GM18502 (cell line): Measurements from ENCODE around the gene DPP4.
A peak's percentile ranks its signal among the peaks of the same experiment; 100 is the strongest.

Experiments
- ATAC-seq: cut with Tn5 transposase; IDR thresholded peaks from one replicate; pipeline ENCODE4 v1.9.1; 2021; ENCODE audit warnings: mild to moderate bottlenecking; ENCODE audit not compliant: unreplicated experiment, poor library complexity

DPP4 gene

GRCh38 chr2:162073888-162074631 lies at the start of gene DPP4:
TSS of gene DPP4 (minus strand) at chr2:162074215. CDS start at chr2:162073981, 234 bp downstream.
- ATAC-seq = peak; percentile 88

- no peak for ATAC-seq
These were observed 44.4 kb upstream of the DPP4 start for GRCh38 chr2:162118166-162119031.

DNA sequence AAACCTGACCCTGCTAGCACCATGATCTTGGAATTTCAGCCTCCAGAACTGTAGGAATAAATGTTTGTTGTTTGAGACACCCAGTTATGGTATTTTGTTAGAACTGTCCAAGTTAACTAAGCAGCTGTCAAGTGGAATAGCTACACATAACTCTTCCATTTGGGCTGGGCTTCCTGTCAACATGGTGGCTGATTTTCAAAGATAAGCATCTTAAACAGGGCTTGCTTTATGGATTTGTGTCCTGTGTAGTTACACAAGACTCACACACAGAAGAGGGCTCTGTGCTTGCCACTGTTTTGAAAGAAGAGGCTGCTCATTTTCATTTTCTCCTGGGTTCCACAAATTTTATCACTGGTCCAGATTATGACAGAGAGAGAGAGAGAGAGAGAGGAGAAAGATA lies 42.3 kb upstream of the DPP4 start:
- ATAC-seq = no peak

DNA sequence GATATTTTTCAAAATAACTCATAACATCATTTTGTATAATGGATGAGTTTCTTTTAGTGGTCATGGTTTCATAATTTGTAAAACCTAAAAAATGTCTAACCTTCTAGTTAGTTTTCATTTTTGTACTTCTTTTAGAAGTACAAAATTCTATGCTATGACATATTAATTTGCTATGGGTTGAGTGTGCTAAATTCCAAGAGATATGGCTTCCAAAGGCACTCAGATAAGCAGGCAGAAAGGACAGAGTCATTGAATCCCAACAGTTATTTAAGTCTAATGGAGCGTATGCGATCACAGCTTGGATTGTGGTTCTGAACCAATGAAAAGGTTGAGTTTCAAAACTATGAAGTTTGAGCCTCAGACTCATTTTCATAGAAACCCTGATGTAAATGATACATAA lies 41.1 kb upstream of the DPP4 start:
- no peak for ATAC-seq

DNA sequence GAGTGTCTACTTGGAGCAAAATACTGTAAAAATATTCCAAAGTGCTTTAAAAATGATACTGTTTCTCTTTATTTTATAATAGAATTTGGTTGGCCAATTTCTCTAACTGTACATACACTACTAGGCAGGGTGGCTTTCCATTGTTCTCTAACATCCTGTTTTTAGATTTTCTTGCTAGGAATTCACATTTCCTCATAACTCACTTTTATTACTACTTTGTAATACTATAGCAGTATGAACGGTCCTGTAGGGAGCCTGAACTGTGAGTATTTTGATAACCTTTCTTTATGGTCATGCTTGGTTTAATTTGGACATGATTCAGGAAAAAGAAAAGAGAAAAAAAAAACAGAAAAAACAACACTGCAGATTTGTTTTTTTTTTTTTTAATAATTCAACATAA lies 40.3 kb upstream of the DPP4 start:
- ATAC-seq = no peak

DNA sequence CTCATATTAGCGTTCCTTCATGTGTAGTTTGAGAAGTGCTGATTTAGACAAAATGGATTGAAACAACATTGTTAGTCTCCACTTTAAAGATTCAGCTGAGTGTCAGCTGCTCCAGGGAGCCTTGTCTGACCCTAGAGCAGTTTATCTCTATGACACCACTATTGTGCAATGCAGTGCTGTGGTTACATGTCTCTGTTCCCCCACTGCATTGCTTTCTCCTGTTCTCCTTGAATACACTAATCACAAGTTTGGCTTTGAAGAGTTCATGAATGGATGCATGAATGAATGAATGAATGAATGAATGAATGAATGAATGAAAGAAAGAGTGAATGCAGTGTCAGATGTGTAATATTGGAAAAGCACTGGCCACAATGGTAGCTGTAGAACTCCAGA lies 39.8 kb upstream of the DPP4 start:
- no peak for ATAC-seq

- no peak for ATAC-seq
These were observed 39.2 kb upstream of the DPP4 start for GRCh38 chr2:162113088-162113775.

DNA sequence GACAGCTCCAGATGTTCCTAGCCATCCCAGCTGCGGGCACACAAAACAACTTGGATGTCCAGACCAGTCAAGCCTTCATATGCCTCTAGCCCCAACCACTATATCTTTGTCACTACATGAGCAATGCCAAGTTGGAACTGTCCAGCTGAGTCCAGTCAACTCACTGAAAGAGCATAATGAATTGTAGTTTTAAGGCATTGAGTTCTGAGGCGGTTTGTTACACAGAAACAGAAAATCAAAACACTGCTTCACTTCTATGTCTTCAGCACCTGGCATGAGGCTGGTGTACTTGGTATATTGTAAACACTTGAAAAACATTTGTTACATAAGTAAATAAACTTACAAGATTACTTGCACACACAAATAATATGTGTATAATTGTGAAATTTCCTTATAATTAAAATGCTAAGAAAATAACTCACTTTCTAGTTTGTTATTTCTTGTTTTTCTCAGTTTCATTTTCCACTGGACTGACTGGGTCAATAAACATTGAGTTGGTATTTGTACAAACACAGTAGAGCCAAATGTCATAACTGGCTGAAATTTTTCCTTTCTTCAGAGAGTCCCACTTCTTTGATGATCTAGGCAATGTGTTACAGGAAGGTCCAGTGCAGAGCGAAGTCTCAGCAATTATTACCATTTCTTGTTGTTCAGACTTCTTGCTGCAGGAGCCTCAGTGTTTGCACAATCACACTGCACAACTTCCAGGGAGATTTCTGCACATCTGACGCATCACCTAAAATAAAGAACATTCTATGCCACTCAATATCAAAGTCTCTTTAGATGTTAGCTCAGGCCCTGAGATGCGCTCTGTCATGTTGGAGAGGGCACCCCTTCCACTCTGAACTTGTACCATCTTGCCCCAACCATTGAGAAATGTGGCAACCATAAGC lies 38.2 kb upstream of the DPP4 start:
- ATAC-seq = no peak

- ATAC-seq = no peak
These were observed 33.4 kb upstream of the DPP4 start for GRCh38 chr2:162107361-162107901.

DNA sequence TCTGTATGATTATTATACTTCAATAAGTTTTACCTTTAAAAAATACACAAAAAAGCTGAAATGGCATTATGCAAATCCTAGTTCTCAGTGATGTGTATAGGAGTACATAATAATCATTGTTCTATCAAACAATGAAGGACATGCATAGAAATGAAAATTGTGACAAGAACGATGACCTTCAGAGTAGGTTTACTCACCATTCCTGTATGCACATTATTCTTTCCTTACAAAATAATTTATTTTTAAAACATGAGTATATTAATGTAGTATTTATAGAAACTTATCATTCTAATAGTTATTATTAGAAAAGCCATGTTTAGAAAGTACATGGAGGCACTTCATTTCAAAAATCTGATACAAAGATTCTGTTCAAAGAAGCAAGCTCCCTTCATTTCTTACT lies 32.7 kb upstream of the DPP4 start:
- ATAC-seq = no peak

- no peak for ATAC-seq
These were observed 32.1 kb upstream of the DPP4 start for GRCh38 chr2:162106146-162106551.

DNA sequence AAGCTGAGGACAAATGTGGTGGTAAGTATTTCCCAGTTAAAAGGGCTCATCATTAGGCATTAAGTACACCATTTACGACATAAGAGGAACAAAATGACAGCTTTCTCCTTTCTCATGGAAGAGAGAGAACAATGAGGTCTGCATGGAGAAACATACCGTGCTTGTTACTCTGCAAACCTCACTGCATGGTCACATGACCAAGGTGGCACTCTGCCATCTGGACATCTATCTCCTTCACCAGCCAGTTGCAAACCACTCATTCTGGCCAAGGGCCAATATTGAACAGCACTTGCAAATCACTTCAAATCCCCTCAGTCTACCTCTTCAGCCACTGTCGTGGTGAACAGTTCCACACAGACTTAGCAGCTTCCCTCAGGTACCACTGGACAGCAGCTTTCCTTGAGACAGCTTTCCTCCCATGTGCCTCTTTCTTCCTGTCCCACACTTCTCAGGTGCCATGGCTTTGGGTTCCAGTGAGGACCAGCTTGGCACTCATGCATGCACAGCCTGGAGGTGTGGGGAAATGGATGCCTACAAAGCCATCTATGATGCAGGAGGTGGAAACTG lies 29.5 kb upstream of the DPP4 start:
- ATAC-seq = no peak

GRCh38 chr2:162100579-162100978 lies 26.6 kb upstream of the DPP4 start:
- no peak for ATAC-seq

DNA sequence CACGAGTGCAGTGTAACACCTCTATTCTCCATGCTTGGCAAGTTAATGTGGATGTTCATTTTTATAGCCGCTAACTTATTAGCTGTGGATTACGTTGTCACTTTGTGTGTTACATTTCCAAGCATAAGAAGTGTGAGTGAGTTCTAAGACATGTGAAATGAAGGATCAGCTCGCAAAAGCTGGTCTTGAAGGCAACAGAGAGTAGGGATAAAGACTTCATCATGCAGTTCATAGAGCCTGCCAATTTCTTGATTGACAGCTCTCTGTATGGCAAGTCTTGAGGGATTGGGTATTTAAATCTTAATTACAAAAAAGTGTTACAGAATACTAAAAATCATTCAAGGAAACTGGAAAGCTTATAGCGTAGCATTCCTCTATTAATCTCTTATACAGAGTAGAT lies 25.8 kb upstream of the DPP4 start:
- no peak for ATAC-seq

GRCh38 chr2:162092658-162093556 lies 18.9 kb upstream of the DPP4 start:
- ATAC-seq = no peak

- no peak for ATAC-seq
These were observed 18.0 kb upstream of the DPP4 start for GRCh38 chr2:162092008-162092390.

DNA sequence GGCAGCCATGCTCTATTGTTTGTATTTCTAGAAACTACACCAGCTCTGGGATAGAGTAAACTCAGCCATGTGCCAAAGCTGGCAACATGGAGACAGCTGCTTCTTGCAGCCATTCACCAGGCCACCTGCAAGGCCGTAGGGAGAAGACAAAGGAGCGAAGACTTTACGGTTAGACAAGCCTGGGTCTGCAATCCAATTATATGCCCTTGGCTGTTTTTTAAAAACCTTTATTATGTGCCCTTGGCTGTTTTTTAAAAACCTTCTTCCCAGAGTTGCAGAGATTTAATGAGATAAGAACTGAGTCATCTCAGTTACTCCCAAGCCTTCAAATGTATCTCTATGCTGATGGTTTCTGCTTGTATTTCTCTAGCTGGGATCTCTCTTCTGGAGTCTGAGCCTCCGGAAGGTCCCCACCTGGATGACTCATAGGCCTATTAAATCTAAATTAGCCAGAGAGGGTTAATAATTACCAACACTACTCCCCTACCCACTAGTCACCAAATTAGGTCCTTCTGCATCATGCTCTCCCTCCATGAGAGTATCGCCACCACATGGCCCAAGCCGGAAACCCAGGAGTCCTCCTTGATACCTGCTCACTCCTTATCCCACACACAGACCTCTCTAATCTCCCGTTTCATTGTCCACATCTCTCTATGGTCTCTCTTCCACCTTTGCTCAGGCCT lies 17.5 kb upstream of the DPP4 start:
- ATAC-seq = no peak

DNA sequence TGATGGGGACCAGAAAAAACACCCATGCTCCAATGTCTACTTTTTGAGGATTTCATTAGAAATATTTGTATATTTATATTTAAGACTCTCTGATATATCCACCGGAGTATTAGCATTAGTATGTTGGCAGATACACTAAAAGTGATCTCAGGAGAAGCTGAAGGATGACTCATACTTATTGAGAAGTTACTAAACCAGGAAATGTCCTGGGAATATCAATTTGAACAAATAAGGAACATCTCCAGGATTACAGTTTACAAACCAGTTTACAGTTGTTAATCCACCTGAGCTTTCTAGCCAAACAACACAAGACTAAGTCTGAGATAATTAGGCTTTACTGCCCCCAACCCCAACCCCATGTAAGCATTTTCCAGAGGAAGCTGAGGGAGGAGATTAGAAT lies 16.1 kb upstream of the DPP4 start:
- ATAC-seq = no peak
